ENCODE measurements around the gene PHIP. TPM values are rescaled to one million over a fixed set of nuclear protein-coding genes. Genes with fewer than 3 reads are reported as not detected.
A peak's percentile ranks its signal among the peaks of the same experiment; 100 is the strongest.

The PHIP gene
- total and polyA plus RNA-seq, 2 of the 8 experiments (the other 6 are each of a cell fraction or from before 2014, with no cell fraction given) = 7.3 to 56.2 TPM

DNA sequence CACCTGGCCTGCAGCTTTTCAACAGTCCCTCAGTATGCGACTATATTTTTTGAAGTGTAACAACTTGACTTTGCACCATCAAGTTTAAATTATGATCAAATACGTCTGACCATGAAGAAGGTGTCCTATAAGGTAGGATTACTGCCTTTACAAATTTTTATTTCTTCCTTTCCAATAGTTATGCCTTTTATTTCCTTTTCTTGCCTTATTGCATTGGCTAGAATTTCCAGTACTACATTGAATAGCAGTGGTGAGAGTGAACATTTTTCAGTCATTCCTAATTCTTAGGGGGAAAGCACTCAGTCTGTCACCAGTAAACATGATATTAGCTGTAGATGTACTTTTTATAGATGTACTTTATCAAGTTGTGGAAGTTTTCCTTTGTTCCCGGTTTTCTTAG, 129.3 kb downstream of the PHIP start:
- no peak overlapping the region for H2BK120ac ChIP-seq (replicated peaks; ENCODE audit: low read depth, low read length)
- H3K79me2 ChIP-seq (ENCODE audit: control insufficient read depth in 1 of 2, insufficient read depth in 2 of 2, low read length in 2 of 2) = no peaks in the 10 kb centered on the region
- H3K27me3 ChIP-seq (replicated peaks in 1 of 4; ENCODE audit: control insufficient read depth in 3 of 4, extremely low read depth in 1 of 4, insufficient read depth in 3 of 4, low read length in 3 of 4) = peaks cover 0 to 1% (median 0%) of the 10 kb centered on the region in 4 experiments; a peak in 1 of 7 replicates
- TF ChIP-seq KDM1A (IDR thresholded peaks at IDR 0.05; ENCODE audit: borderline replicate concordance, low read length) (0 out of 2 replicates have a peak, but pooled peaks have one; percentile 37), ASH2L (IDR thresholded peaks at IDR 0.05; ENCODE audit: low read length) (no peak)
- CTCF ChIA-PET (ENCODE audit: partially characterized antibody) = interaction anchor here (0.7 kb wide), 1 partner anchor 565 kb away, joined by 3 read pairs; no protein-coding TSS in a partner anchor
- DNase-seq (ENCODE audit: low read depth in 1 of 2, low spot score in 2 of 2) (no peak), FAIRE-seq (no peak)
- H2AK5ac ChIP-seq (ENCODE audit: low read depth, low read length) = no peak overlapping the region
- H3K23ac ChIP-seq (ENCODE audit: insufficient read length) = no peak overlapping the region
- no peak overlapping the region for H3K56ac ChIP-seq (replicated peaks; ENCODE audit: insufficient read length, low read depth, low read length)
- H3K27ac ChIP-seq (ENCODE audit: low read depth, low read length) = no peak overlapping the region
- no peak overlapping the region for H3K4ac ChIP-seq (replicated peaks; ENCODE audit: insufficient read length, low read depth, low read length)
- H3K9me3 ChIP-seq (ENCODE audit: insufficient read depth in 2 of 2, low read depth in 1 of 2, low read length in 1 of 2) = peaks cover 0 to 10% of the 10 kb centered on the region in 2 experiments; a peak in 3 of 4 replicates
- H3K23me2 ChIP-seq (ENCODE audit: low read depth, low read length) = no peaks in the 10 kb centered on the region
- H2BK15ac ChIP-seq (ENCODE audit: low read length) = no peak overlapping the region
- no peak overlapping the region for H2BK5ac ChIP-seq (ENCODE audit: low read depth, low read length)
- H3K18ac ChIP-seq (ENCODE audit: extremely low read depth, low read length) = no peak overlapping the region
- no peak overlapping the region for H2AFZ ChIP-seq (ENCODE audit: low read length)
- no peak overlapping the region for H3K4me3 ChIP-seq (ENCODE audit: extremely low read depth in 1 of 4, insufficient read depth in 2 of 4, low read depth in 3 of 4, low read length in 4 of 4)
- no peak overlapping the region for H3K14ac ChIP-seq (ENCODE audit: insufficient read length)
- POLR2A ChIA-PET (ENCODE audit: partially characterized antibody) = no interaction called here
- H3K79me1 ChIP-seq (ENCODE audit: low read depth, low read length) = no peaks in the 10 kb centered on the region
- no peaks in the 10 kb centered on the region for H4K20me1 ChIP-seq (replicated peaks in 1 of 2; ENCODE audit: control insufficient read depth in 1 of 2, insufficient read depth in 2 of 2, low read length in 2 of 2)
- H2BK20ac ChIP-seq (ENCODE audit: low read length) = no peak overlapping the region
- H3K4me1 ChIP-seq (replicated peaks in 1 of 4; ENCODE audit: control insufficient read depth in 3 of 4, insufficient read depth in 4 of 4, low read length in 3 of 4) = no peaks in the 10 kb centered on the region
- no peak overlapping the region for H2BK12ac ChIP-seq (ENCODE audit: low read depth, low read length)
- 89% methylated on average over 3 of the region's 3 CpGs; no CpG with 5 or more reads in 1 of the 2 experiments for WGBS, 2 experiments (ENCODE audit: extremely low coverage in 1 of 2, insufficient coverage in 1 of 2, insufficient read length in 1 of 2, insufficient replicate concordance in 2 of 2, low coverage in 1 of 2, low lambda C conversion rate in 2 of 2, missing lambda C conversion rate in 1 of 2)
- H4K91ac ChIP-seq (replicated peaks; ENCODE audit: insufficient read length, low read length) = no peak overlapping the region
- H3K36me3 ChIP-seq (ENCODE audit: control insufficient read depth in 2 of 4, insufficient read depth in 4 of 4, low read length in 3 of 4) = peaks cover 4 to 95% (median 56%) of the 10 kb centered on the region in 4 experiments
- no peak overlapping the region for H4K8ac ChIP-seq (ENCODE audit: extremely low read depth, insufficient read depth, low read length)
- no peak overlapping the region for H3K4me2 ChIP-seq (ENCODE audit: insufficient read depth in 1 of 2, low read depth in 2 of 2, low read length in 2 of 2)
- H4K5ac ChIP-seq (ENCODE audit: insufficient read length, low read depth, low read length) = no peak overlapping the region
- H3K9ac ChIP-seq (replicated peaks in 1 of 4; ENCODE audit: extremely low read depth in 1 of 4, low read depth in 3 of 4, low read length in 3 of 4) = no peak overlapping the region

Data from H1 (cell line).